ENCODE results near the gene PTH2.
"Not testable (repeated sequence)": the region's sequence is repeated elsewhere in the genome, so short reads cannot be mapped to it uniquely, and the experiment has no call there.

Gene PTH2

GRCh38 chr19:49423071-49423984 is at the start of gene PTH2:
TSS of gene PTH2 (minus strand) at chr19:49423441. CDS start at chr19:49423339, 102 bp downstream.
- no peak for DNase-seq (ENCODE audit: low read depth)

GRCh38 chr19:49472936-49473335 is 49.7 kb upstream of the PTH2 start:
- DNase-seq (ENCODE audit: low read depth) = no peak

- DNase-seq (ENCODE audit: low read depth) = no peak
Measured at GRCh38 chr19:49470615-49470978, 47.4 kb upstream of the PTH2 start.

DNA sequence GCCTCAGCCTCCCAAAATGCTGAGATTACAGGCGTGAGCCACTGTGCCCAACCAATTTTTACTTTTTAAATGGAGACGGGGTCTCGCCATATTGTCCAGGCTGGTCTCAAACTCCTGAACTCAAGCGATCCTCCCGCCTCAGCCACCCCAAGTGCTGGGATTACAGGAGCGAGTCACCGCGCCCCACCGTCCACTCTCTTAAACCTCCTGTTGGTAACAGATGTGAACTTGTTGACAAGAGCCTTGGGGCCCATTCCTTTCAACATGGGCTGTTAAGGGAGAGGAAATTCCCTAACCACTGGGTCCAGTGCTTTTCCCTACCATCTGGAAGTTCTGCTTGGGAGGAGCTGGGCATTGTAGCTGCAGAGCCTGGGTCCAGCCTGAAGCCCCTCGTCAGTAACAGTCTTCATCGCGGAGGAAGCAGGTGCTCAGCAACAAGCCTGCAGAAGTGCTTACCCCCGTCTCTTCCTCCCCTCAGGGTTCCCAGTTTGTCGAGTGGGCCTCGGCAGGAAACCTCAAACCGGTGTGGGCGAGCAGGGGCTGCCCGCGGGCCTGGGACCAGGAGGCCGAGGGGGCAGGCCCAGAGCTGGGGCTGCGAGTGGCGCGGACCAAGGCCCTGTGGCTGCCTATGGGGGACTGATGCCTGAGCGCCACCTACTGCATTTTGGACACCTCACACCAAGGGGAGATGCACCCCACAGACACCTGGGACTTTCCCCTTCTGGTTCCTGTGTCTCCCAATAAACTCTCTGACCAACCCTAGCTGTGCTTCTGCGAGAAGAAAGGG is 46.8 kb upstream of the PTH2 start:
- DNase-seq (ENCODE audit: low read depth) = peak; percentile 73

DNA sequence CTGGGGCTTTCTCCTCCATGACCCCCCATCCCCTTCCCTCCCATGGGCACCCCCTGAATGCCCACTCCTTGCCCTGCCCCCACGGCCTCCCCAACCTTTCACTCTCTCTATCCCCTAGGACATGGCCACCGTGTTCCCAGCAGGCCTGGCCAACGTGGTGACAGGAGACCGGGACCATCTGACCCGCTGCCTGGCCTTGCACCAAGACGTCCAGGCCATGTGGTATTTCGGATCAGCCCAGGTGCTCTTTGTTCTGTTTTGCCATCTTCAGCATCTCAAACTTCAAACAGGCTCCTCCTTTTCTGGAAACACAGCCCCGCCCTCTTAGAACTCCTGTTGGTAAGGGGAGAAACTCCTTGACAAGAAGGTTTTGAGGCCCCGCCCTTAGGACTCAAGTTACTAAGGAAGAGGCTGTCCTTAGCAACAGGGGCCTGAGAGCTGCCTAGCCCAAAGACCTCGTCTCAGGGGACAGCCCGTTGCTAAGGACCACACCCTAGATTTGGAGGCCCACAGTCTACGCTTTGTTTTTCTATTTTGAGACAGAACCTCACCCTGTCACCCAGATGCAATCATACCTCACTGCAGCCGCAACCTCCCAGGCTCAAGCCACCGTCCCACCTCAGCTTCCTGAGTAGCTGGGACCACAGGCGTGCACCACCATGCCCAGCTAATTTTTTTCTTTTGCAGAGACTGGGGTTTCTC is 45.7 kb upstream of the PTH2 start:
- peak; percentile 68 for DNase-seq (ENCODE audit: low read depth)

GRCh38 chr19:49468199-49468598 is 45.0 kb upstream of the PTH2 start:
- no peak for DNase-seq (ENCODE audit: low read depth)

- no peak for DNase-seq (ENCODE audit: low read depth)
Measured at GRCh38 chr19:49465371-49465770, 42.1 kb upstream of the PTH2 start.

- no peak for DNase-seq (ENCODE audit: low read depth)
Measured at GRCh38 chr19:49463960-49464740, 40.9 kb upstream of the PTH2 start.

DNA sequence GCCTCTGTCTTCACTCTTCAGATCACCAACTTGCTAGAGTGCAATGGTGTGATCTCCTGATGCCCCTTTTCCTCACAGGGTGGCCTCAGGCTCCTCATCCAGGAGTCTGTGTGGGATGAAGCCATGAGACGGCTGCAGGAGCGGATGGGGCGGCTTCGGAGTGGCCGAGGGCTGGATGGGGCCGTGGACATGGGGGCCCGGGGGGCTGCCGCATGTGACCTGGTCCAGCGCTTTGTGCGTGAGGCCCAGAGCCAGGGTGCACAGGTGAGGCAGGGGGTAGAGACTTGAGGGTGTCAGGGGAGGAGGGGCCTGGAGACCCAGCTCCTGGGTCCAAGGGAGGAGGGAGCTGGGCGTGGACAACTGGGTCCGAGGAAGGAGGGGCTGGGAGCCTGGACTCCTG is 39.3 kb upstream of the PTH2 start:
- no peak for DNase-seq (ENCODE audit: low read depth)

- no peak for DNase-seq (ENCODE audit: low read depth)
Measured at GRCh38 chr19:49461656-49462055, 38.4 kb upstream of the PTH2 start.

- DNase-seq (ENCODE audit: low read depth) = not testable (repeated sequence)
Measured at GRCh38 chr19:49461130-49461529, 37.9 kb upstream of the PTH2 start.

- DNase-seq (ENCODE audit: low read depth) = no peak
Measured at GRCh38 chr19:49459388-49459787, 36.1 kb upstream of the PTH2 start.

DNA sequence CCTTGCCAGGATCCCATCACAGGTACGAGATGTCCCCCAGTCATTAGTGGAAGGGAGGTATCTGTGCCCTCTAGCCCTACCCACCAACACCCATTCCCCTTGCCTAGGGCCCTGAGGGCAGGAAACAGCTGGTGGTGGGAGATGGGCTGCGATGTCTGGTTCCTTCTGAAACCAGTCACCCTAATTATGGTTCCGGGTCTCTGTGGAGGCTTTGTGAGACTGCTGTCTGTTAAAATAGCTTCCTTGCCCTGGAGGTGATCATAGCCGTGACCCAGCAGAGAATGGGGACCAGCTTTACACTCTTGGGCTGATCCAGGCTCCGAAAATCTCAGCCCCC is 35.3 kb upstream of the PTH2 start:
- no peak for DNase-seq (ENCODE audit: low read depth)

DNA sequence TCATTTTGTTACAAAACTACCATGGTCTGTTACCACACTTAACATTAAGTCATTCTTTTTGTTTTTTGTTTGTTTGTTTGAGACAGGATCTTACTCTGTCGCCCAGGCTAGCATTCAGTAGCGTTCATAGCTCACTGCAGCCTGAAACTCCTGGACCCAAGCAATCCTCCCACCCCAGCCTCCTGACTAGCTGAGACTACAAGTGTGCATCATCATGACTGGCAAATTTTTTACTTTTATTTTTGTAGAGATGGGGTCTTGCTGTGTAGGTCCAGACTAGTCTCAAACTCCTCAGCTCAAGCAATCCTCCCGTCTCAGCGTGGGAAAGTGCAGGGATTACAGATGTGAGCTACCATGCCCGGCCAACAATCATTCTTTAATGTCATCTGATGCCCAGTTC is 33.1 kb upstream of the PTH2 start:
- DNase-seq (ENCODE audit: low read depth) = no peak

- no peak for DNase-seq (ENCODE audit: low read depth)
Measured at GRCh38 chr19:49455773-49456172, 32.5 kb upstream of the PTH2 start.

DNA sequence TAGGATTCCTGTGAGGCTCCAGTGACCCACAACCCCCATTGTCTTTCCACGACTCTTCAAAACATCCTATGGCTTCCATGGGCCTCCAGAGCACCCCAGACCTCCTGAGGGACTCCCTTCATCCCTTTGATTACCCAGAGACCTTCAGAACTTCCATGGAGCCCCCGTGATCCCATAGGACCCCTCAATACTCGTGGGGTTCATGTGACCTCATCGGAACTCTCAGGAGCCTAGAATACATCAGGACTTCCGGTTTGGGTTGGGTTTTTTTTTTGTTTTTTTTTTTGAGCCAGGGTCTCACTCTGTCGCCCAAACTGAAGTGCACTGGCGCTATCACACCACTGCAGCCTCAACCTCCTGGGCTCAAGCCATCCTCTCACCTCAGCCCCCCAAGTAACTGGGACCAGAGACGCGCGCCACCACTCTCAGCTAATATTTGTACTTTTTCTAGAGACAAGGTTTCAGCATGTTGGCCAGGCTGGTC is 30.6 kb upstream of the PTH2 start:
- no peak for DNase-seq (ENCODE audit: low read depth)

DNA sequence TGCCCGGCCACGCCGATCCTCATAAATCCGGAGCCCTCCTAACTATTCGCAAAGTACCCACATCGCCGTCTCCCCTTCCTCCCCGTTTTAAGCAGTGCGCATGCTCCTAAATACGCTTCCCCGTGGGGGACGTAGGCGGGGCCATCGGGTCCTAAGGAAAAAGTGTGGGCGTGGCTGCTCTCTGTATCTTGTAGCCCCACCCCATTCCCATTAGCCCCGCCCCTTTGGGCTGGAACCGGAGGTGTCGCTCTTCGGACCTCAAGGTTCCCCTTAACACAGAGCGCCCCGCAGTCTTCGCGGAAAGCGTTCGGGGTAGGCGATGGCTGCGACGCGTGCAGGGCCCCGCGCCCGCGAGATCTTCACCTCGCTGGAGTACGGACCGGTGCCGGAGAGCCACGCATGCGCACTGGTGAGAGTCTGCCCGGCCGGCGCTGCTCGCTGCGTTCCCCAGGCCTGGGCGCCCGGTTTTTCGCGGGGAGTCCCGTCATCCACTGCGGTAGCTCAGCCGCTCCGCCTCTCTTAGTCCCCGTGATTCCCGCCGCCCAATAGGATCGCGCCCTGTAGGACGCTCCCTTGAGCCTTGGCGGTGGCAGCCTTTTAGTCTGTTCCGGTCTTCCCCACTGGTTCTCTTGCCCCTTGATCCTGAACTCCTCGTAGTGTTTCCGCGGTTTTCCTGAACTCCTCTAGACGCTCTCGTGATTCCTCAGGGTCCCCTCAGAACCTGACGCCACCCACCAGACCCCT is 29.9 kb upstream of the PTH2 start, which contains the start of gene ALDH16A1:
Gene ALDH16A1 (plus strand): TSS at position 213 of the 744 bp plus-strand sequence. CDS start 107 bp downstream, at position 320.
- peak; percentile 97 for DNase-seq (ENCODE audit: low read depth)

- DNase-seq (ENCODE audit: low read depth) = peak; percentile 92
Measured at GRCh38 chr19:49451430-49452181, 28.4 kb upstream of the PTH2 start, which contains the start of gene PIH1D1. TSS of gene PIH1D1 (minus strand) at chr19:49451814. CDS start at chr19:49451574, 240 bp downstream.

- DNase-seq (ENCODE audit: low read depth) = no peak
Measured at GRCh38 chr19:49450405-49450804, 27.2 kb upstream of the PTH2 start.

DNA sequence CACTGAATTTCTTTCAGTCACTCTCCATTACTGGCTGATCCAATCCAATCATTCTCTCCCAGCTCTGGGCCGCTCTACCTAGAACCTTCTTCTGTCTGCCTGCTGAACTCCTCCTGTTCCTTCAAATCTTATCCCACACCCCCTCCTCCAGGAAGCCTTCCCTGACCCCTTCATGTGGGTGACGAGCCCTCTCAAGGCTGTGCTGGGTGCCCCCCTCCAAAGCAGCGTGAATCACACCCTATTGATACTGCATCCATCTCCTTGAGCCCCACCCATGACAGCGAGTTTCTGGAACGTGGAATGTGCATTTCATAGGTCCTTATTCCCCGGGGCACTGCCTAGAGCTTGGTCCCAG is 25.2 kb upstream of the PTH2 start:
- DNase-seq (ENCODE audit: low read depth) = no peak

Data from activated gamma-delta T cell treated with anti-CD3 and anti-CD28 coated beads, Interleukin-2, amount 50 U/mL, for 16 hours (primary cell).